Nephron (organoid): ENCODE measurements around the gene CASP8.

ENCODE experiments used
- H3K27ac Mint-ChIP-seq, 3 experiments: 2 replicates each; pipeline ENCODE4 v1.8.0; 2020; ENCODE audit warnings: mixed read lengths in 3 of 3, mild to moderate bottlenecking in 2 of 3, moderate library complexity in 1 of 3
- H3K27me3 Mint-ChIP-seq: 2 replicates; pipeline ENCODE4 v1.8.0; 2021; ENCODE audit warnings: low read depth, mild to moderate bottlenecking, moderate library complexity, mixed read lengths
- H3K36me3 Mint-ChIP-seq: 2 replicates; pipeline ENCODE4 v1.8.0; 2020; ENCODE audit warnings: low read depth, mixed read lengths
- H3K4me1 Mint-ChIP-seq: 2 replicates; pipeline ENCODE4 v1.8.0; 2020; ENCODE audit warnings: mixed read lengths
- H3K4me3 Mint-ChIP-seq, 3 experiments: 2 replicates each; pipeline ENCODE4 v1.8.0; 2020; ENCODE audit warnings: mild to moderate bottlenecking in 3 of 3, mixed read lengths in 3 of 3, moderate library complexity in 2 of 3
- H3K9me3 Mint-ChIP-seq: 2 replicates; pipeline ENCODE4 v1.8.0; 2020; ENCODE audit warnings: mixed read lengths
- CTCF ChIP-seq, 3 experiments: fragments of 200-600 bp; sonication (generic); IDR thresholded peaks; one replicate each; pipeline ENCODE4 v1.5.0; 2021; ENCODE audit warnings: antibody characterized with exemption in 3 of 3; ENCODE audit not compliant: unreplicated experiment in 3 of 3

Gene CASP8

GRCh38 chr2:201220102-201220570, 40.2 kb upstream of the CASP8 start:
- Mint-ChIP-seq H3K27ac (peak overlapping the region; percentile 30 to 76 (median 56)), H3K9me3 (no peaks in the 10 kb centered on the region), H3K36me3 (no peaks in the 10 kb centered on the region), H3K4me3 (no peak overlapping the region), H3K27me3 (peaks cover 8% of the 10 kb centered on the region), H3K4me1 (peaks cover 6% of the 10 kb centered on the region)
- TF ChIP-seq CTCF (IDR thresholded peaks at IDR 0.05; ENCODE audit: unreplicated experiment in 3 of 3): no peak

GRCh38 chr2:201223089-201224073, 37.0 kb upstream of the CASP8 start:
- no peak overlapping the region for H3K27ac Mint-ChIP-seq
- peaks cover 6% of the 10 kb centered on the region for H3K4me1 Mint-ChIP-seq
- peaks cover 13% of the 10 kb centered on the region for H3K27me3 Mint-ChIP-seq
- H3K4me3 Mint-ChIP-seq: no peak overlapping the region
- TF ChIP-seq CTCF (IDR thresholded peaks at IDR 0.05; ENCODE audit: unreplicated experiment in 3 of 3): no peak
- H3K36me3 Mint-ChIP-seq: no peaks in the 10 kb centered on the region
- H3K9me3 Mint-ChIP-seq: no peaks in the 10 kb centered on the region

GRCh38 chr2:201228271-201228911, 31.9 kb upstream of the CASP8 start:
- Mint-ChIP-seq H3K4me3 (no peak overlapping the region), H3K4me1 (peaks cover 10% of the 10 kb centered on the region), H3K9me3 (no peaks in the 10 kb centered on the region), H3K27ac (no peak overlapping the region), H3K36me3 (no peaks in the 10 kb centered on the region), H3K27me3 (peaks cover 8% of the 10 kb centered on the region)
- no peak for TF ChIP-seq CTCF (IDR thresholded peaks at IDR 0.05; ENCODE audit: unreplicated experiment in 3 of 3)

- H3K9me3 Mint-ChIP-seq: no peaks in the 10 kb centered on the region
- TF ChIP-seq CTCF (IDR thresholded peaks at IDR 0.05; ENCODE audit: unreplicated experiment in 3 of 3): no peak
- H3K4me1 Mint-ChIP-seq: peaks cover 10% of the 10 kb centered on the region
- H3K4me3 Mint-ChIP-seq: no peak overlapping the region
- H3K27me3 Mint-ChIP-seq: peaks cover 8% of the 10 kb centered on the region
- no peak overlapping the region for H3K27ac Mint-ChIP-seq
- H3K36me3 Mint-ChIP-seq: no peaks in the 10 kb centered on the region
Observed at GRCh38 chr2:201228912-201229290, 31.4 kb upstream of the CASP8 start.

- H3K27me3 Mint-ChIP-seq: peaks cover 6% of the 10 kb centered on the region
- peak overlapping the region in 2 of 3 experiments; percentile 38 to 41 for H3K4me3 Mint-ChIP-seq
- H3K27ac Mint-ChIP-seq: peak overlapping the region; percentile 78 to 88 (median 85)
- no peaks in the 10 kb centered on the region for H3K9me3 Mint-ChIP-seq
- H3K36me3 Mint-ChIP-seq: no peaks in the 10 kb centered on the region
- H3K4me1 Mint-ChIP-seq: peaks cover 18% of the 10 kb centered on the region
- TF ChIP-seq CTCF (IDR thresholded peaks at IDR 0.05; ENCODE audit: unreplicated experiment in 3 of 3): peak; percentile 77 to 82 (median 79)
Observed at GRCh38 chr2:201231781-201232466, 28.4 kb upstream of the CASP8 start.
